Stimulated activated CD4-positive, alpha-beta T cell treated with anti-CD3 and anti-CD28 coated beads, Interleukin-15, amount 100 ng/mL, for 1 hour (primary cell): Measurements from ENCODE around the gene WRAP73.
A peak's percentile ranks its signal among the peaks of the same experiment; 100 is the strongest.

Experiments used
- DNase-seq, 2 donors: peaks; one replicate each; pipeline ENCODE4 v3.0.0-alpha.2; 2020; ENCODE audit warnings: low read depth in 1 of 2, low spot score in 1 of 2

WRAP73 gene

GRCh38 chr1:3669421-3669821 is 19.5 kb upstream of the WRAP73 start:
- DNase-seq, result no peak

- DNase-seq, result no peak
These were observed 18.8 kb upstream of the WRAP73 start for GRCh38 chr1:3668585-3669300.

GRCh38 chr1:3668148-3668547 is 18.2 kb upstream of the WRAP73 start:
- no peak for DNase-seq

- no peak for DNase-seq
These were observed 14.9 kb upstream of the WRAP73 start for GRCh38 chr1:3664700-3665375.

- DNase-seq, result no peak
These were observed 14.2 kb upstream of the WRAP73 start for GRCh38 chr1:3663999-3664699.

GRCh38 chr1:3662080-3662671 is 12.3 kb upstream of the WRAP73 start:
- DNase-seq, result no peak

GRCh38 chr1:3661631-3662030 is 11.7 kb upstream of the WRAP73 start:
- DNase-seq, result no peak

GRCh38 chr1:3660704-3661103 is 10.8 kb upstream of the WRAP73 start:
- DNase-seq, result no peak

GRCh38 chr1:3659093-3659492 is 9.2 kb upstream of the WRAP73 start:
- no peak for DNase-seq

- DNase-seq, result no peak
These were observed 8.3 kb upstream of the WRAP73 start for GRCh38 chr1:3658231-3658615.

GRCh38 chr1:3657578-3658230 is 7.8 kb upstream of the WRAP73 start:
- no peak for DNase-seq

- DNase-seq, result no peak
These were observed 7.2 kb upstream of the WRAP73 start for GRCh38 chr1:3657096-3657475.

GRCh38 chr1:3656450-3657095 is 6.7 kb upstream of the WRAP73 start:
- DNase-seq, result no peak

- no peak for DNase-seq
These were observed 4.8 kb upstream of the WRAP73 start for GRCh38 chr1:3654549-3655281.

- no peak for DNase-seq
These were observed 3.3 kb upstream of the WRAP73 start for GRCh38 chr1:3653286-3653618.

- DNase-seq, result no peak
These were observed 2.8 kb upstream of the WRAP73 start for GRCh38 chr1:3652548-3653285.

GRCh38 chr1:3651930-3652547 is 2.1 kb upstream of the WRAP73 start, which contains the start of gene TP73:
TP73 (plus strand) TSS chr1:3652516; CDS start chr1:3682366, 29,850 bp downstream.
- no peak for DNase-seq

GRCh38 chr1:3651026-3651929 is 1.4 kb upstream of the WRAP73 start:
- DNase-seq, result peak in 1 of 2 donors; percentile 6
